AG08395 (cell line): ENCODE results near the gene TMEM8B.
A peak's percentile ranks its signal among the peaks of the same experiment; 100 is the strongest.
"Not testable (repeated sequence)": the region's sequence is repeated elsewhere in the genome, so short reads cannot be mapped to it uniquely, and the experiment has no call there.

Source experiments
- DNase-seq: peaks from one replicate; pipeline ENCODE4 v3.0.0; 2012; ENCODE audit warnings: mixed read lengths, low spot score

Gene TMEM8B

DNA sequence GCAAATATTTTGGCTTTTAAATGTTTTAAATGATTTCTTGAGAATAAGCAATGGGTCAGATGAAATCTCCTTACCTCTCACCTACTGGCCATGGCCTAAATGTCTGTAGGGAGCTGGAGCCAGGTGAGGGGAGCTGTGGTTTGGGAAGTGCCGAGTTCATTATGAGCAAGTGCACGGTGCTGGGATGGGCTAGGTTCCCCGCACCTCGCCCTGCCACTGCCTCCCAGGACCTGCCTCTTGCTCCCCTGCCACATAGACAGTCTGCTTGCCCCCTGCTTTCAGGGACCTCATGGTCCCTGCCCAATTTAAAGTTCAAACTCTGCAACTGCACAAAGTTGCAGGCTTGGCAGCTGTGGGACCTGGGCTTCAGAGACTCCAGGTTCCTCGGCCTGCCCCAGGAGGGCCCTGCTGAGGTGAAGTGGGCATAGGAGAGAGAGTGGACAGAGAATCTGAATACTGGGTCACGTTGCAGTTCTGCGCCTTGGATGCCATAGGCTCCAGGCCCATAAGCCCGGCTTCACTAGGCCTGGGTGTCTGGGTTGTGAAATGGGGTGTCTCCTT is 35.7 kb downstream of the TMEM8B start:
- DNase-seq: no peak

DNA sequence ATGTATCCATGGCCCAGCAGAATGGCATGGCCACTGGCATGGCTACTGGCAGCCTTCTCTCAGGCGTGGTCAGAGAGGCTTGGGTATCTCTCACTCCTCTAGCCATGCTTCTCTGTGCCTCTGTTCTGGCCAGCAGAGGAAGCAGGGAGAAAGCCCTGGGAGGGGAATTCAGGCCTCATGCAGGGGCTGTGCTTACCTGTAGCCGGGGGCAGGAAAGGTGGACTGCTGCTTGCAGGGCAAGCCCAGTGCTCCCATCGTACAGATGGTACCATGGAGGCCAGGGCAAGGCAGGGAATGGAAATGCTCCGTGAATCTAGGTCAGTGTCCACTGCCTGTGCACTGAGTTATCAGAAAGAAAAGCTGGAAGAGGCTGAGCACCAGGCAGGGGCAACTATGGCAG is 38.5 kb downstream of the TMEM8B start:
- no peak for DNase-seq

DNA sequence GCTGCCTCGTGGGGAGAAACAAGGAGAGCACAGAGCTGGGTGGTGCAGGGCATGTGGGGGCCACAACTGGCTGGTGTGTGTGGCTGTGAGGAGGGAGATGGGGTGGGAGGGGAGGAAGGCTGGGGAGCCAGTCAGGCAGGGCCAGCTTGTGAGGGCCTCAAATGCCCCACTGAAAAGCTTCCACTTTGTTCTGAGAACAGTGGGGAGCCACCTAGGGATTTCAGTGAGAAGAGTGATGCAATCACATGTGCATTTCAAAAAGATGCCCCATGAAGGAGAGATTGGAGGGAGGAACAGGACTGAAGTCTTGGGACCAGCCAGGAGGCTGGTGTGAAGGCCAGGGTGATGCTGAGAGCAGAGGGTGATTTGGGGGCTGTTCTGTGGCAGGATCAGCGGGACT is 39.9 kb downstream of the TMEM8B start:
- no peak for DNase-seq

DNA sequence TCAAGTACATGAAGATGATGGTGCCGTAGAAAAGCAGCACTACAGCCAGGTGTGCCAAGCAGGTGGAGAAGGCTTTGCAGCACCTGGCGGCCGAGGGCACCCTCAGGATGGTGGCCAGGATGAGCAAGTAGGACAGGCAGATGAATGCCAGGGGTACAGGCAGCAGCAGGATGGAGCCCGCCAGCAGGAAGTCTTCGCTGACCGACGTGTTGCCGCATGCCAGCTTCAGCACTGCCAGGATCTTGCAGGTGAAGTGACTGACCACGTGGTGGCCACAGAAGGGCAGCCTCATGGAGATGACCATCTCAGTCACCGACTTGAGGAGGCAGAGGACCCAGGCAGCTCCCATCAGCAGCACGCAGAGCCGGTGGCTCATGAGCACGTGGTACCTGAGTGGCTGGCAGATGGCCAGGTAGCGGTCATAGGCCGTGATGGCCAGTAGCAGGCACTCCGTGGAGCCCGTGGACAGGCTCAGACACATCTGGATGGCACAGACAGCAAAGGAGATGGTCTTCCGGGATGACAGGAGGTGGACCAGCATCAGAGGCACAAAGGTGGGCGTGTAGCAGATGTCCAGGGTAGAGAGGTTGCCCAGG is 40.7 kb downstream of the TMEM8B start:
- no peak for DNase-seq

DNA sequence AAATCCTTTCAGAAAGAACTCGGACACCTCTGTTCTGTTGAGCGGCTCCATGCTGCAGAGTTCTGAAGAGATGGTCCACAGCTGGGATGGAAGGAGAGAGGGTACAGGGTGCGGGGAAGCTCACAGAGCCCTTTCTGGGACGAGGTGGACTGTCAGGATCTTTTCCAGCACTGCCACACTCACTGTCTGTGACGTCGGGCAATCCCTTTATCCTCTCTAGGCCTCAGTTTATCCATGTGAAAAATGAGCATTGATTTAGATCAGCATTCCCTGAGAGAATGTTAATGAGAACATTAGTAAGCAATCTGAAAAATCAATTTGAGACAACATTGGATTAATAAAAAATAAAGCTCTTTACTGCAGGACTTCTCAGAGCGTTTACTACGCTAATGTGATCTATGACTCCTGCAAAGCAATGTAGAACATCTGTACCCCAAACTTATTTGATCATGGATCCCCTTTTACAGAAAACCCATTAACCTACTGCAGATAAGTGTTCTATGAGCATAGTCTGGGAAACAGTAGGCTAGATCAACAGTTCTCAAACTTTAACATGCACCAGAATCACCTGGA is 41.4 kb downstream of the TMEM8B start, which contains the start of gene OR13J1:
TSS of gene OR13J1 (minus strand) at position 51 of the 573 bp plus-strand sequence. CDS start at position 51, 0 bp downstream.
- DNase-seq: no peak

DNA sequence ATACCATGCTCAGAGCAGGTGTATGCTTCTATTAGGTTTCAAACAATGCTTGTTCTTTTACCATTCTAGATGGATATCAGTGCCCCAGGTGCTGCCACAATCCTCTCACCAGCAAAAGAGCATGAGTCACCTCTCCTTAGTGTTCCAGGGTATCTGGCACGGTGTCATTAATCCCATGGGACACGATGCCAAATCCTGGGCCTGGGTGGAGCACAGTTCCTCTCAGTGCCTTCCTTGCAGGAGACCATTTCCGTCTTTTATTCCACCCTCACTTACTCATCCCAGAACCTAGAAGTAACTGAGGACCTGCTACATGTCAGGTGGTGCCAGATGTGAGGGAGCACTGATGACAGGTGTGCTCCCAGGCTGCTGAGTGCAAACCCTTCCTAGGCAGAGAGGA is 42.5 kb downstream of the TMEM8B start:
- DNase-seq: no peak

DNA sequence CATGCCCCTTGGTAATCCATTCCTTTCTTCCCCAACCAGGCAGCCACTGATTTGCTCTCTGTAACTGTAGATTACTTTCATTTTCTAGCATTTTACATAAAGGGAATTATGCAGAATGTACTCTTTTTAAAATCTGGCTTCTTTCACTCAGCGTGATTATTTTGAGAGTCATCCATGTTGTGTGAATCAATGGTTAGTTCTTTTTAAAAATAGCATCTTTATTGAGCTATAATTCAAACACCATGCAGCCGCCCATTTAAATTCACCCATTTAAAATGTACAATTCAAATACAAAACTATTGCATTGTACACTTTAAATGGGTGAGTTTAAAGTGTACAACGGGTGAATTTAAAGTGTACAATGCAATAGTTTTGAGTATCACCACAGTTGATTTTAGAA is 43.5 kb downstream of the TMEM8B start:
- DNase-seq: no peak

DNA sequence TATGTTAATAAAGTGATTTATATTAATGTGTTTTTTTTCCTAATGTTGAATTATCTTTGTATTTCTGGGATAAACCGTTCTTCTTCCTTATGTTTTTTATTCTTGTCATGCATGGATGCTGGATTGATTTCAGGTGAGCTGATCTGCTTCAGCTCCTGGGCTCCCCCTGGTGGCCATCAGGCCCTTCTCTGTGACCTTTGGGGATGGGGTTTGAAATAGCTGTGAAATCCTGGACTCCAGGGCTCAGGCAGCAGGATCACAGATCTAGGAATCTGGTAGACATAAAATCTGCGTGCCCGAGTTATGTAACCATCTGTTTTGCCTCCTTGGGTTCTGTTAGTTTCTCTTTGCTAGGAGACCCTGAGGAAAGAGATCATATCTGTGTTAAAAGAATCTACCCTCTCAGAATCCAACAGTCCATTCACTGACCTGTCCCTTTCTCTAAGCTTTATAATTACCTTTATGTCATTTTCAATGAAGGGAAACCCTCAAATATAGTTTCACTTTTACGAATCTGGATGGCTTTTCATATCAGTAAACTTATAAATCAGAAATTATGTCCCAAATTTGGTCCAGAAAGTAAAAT is 53.3 kb downstream of the TMEM8B start:
- DNase-seq: peak; percentile 82

DNA sequence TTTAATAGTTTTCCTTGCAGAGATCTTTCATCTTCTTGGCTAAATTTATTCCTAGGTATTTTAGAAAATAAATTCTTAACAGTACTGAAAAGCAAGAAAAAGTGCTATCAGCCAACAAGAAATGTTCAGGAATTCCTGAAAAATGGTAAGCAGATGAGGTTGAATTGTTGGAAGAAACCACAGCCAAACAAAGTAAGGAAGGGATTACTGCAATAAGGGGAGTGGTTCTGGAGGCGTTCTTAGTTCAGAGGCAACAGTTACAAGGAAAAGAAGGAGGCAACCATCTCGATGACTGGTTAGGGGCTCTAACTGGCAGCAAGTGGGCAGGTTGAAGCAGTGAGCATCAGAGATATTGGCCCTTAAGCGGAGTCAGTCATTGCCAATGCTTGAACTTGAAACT is 54.0 kb downstream of the TMEM8B start:
- DNase-seq: peak; percentile 51

DNA sequence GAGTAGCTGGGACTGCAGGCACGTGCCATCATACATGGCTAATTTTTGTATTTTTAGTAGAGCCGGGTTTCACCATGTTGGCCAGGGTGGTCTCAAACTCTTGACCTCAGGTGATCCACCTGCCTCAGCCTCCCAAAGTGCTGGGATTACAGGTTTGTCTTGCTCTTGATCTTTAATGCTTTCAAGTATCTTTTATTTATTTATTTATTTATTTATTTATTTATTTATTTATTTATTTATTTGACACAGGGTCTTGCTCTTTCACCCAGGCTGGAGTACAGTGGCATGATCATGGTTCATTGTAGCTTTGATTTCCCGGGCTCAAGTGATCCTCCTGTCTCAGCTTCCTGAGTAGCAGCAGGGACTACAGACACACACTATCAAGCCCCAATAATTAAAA is 55.9 kb downstream of the TMEM8B start:
- DNase-seq: not testable (repeated sequence)

DNA sequence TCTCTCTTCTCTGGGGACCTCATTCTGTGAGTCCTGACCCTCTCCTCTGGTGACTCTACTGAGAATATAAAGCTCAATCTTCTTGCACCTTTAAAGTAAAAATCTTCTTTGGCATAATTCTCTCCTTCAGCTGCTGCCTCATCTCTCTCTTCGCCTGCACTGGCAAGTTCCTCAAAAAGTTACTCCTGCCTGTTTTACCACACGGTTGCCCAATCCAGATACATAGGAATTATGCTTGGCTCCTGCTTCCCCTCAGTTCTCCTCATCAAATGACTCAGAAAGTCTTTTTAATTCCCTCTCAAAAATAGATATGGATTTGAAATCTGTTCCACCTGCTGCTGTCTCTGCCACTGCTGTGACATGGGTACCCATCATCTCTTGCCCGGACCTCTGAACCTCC is 62.6 kb downstream of the TMEM8B start:
- DNase-seq: no peak

DNA sequence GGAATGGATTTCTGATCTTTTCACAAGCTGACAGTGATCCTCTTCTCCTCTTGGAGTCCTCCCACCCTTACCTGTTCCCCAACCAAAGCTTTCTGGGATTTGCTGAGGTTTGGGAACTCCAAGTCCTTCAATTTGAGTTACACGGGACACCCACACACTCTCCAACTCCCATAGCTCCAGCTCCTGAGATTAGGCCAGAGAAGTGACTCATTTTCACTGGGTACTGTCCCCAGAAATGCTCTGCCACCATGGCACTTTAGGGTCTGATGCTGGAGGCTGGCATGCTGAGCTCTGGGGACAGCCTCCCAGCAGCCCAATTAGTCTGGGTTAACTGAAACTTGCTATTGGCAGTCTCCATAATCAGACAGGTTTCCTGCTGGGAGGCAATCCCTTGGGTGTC is 63.0 kb downstream of the TMEM8B start:
- DNase-seq: no peak

DNA sequence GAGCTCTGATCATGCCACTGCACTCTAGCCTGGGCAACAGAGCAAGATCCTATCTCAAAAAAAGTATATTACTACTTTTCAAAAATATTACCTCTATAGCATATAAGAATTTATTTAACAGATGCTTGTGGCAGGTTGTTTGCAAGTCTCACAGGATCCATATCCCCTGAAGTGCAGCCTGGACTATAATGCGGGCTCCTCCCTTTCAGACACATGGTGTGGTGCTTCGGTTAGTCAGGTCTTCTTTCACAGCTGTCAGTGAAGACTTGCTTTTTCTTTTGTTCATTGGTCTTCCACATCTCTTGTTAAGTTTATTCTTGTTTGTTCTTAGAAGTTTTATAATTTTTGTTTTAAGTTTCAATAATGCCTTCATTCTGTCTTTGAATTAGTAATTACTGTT is 67.5 kb downstream of the TMEM8B start:
- no peak for DNase-seq

DNA sequence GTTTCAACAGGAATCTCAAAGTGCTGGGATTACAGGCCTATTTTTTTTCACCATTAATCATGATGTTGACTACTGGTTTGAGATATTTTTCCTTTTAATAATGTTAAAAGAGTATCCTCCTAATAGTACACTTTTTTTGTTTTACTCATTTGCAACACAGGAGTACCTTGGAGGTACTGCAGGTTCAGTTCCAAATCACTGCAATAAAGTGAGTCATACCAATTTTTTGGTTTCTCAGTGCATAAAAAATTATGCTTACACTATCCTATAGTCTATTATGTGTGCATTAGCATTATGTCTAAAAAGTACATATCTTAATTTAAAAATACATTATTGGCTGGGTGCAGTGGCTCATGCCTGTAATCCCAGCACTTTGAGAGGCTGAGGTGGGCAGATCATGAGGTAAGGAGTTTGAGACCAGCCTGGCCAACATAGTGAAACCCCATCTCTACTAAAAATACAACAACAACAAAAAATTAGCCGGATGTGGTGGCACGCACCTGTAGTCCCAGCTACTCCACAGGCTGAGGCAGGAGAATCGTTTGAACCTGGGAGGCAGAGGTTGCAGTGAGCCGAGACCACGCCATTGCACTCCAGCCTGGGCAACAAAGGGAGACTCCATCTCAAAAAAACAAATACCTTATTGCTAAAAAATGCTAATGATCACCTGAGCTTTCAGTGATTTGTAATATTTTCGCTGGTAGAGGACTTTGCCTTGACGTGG is 68.5 kb downstream of the TMEM8B start:
- not testable (repeated sequence) for DNase-seq

DNA sequence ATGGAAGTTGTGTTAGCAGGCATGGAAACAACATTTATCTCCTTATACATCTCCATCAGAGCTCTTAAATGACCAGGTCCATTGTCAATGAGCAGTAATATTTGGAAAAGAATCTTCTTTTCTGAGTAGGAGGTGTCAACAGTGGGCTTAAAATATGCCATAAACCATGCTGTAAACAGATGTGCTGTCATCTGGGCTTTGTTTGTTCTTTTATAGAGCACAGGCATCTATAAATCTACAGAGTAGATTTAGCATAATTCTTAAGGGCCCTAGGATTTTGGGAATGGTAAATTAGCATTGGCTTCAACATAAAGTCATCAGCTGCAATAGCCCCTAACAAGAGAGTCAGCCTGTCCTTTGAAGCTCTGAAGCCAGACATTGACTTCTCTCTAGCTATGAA is 69.3 kb downstream of the TMEM8B start:
- DNase-seq: no peak

DNA sequence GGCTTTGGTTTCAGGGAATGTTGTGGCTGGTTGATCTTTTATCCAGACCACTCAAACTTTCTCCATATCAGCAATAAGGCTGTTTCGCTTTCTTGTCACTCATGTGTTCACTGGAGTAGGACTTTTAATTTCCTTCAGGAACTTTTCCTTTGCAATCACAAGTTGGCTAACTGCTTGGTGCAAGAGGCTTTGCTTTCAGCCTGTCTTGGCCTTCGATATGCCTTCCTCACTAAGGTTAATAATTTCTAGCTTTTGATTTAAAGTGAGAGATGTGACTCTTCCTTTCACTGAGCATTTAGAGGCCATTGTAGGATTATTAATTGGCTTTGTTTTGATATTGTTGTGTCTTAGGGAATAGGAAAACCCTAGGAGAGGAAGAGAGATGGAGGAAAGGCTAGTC is 70.0 kb downstream of the TMEM8B start:
- no peak for DNase-seq

DNA sequence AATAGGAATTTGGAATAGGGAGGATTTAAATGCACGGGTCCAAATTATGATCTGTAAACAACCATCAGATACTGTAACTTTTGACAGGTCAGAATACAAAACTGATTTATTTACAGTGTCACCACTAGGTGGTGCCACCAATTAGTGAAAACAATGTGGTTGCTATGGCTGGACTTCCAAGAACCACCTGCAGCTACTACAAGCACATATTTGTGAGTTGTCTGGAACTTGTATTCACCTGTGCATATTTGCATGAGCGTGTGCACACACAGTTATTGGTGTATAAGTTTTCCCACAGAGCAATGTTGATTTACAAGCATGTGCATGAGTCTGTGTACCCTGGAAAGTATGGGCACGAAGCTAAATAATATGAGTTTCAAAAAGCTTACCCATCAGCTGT is 74.0 kb downstream of the TMEM8B start:
- peak; percentile 46 for DNase-seq

DNA sequence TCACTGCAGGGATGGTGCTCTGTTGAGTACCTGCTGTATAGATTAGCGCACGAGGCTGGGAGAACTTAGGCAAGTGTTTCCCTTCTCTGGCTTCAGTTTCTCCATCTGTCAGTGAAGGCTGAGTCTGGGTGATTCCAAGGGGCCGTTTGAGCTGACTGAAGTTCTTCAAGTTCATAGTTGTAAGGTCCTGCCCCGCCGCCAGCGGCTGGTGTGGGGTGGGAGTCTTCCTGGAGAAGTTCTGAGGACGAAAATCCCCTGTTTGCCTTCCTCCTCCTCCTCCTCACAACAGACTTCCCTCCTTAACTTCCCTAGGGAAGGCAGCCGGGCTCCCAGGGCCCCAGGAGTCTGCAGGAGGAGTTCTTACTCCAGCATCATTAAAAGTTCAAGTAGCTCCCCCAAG is 75.3 kb downstream of the TMEM8B start:
- DNase-seq: no peak

DNA sequence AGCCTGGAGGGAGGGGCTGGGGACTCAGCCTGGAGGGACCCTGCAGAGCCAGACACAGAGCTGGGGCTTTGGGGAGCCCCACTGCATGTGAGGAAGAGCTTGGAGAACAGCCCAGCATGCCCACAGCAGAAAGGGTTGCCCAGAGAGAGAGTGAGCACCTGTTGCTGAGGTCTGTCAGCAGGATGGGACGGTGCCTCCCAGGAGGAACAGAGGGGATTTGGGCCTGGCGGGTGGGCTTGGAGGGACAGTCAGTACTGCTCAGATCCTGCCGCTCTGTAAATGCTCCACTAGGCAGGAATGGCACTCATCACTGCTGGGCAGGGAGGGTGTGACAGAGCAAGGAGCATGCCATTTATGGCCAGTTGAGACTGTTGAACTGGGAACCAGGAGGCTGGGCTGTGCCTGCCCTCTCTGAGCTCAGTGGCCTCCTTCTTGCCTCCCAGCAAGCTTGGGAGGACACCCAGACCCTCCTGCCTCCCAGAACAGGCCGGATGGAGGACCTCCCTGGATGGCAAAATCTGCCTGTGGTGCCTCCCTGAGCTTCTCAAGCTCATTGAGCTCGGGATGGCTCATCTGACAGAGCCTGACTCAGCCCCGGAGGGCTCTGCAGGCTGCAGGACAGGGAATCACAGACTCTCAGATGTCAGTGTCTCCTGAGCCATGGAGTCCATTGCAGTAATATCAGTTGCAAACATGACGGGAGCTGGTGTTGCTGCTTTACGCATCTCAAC is 76.2 kb downstream of the TMEM8B start:
- peak; percentile 59 for DNase-seq

DNA sequence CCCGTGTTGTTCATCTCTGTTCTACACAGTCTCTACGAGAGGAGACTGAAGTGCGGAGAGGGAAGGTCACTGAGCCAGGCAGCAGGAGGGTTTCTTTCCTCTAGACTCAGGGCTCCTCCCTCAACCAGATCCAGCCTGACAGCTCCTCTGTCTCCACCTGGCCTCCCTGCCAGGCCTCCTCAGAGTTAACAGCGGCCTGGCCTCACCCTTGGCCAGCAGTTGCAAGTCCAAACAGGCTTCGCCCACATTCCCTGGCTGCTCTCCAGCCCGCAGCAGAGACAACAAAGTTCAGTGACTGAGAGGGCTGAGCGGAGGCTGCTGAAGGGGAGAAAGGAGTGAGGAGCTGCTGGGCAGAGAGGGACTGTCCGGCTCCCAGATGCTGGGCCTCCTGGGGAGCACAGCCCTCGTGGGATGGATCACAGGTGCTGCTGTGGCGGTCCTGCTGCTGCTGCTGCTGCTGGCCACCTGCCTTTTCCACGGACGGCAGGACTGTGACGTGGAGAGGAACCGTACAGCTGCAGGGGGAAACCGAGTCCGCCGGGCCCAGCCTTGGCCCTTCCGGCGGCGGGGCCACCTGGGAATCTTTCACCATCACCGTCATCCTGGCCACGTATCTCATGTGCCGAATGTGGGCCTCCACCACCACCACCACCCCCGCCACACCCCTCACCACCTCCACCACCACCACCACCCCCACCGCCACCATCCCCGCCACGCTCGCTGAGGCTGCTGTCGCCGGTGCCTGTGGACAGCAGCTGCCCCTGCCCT is 77.1 kb downstream of the TMEM8B start, which contains the start of gene HRCT1:
TSS of gene HRCT1 (plus strand) at position 291 of the 768 bp plus-strand sequence. CDS start at position 377, 86 bp downstream.
- peak; percentile 87 for DNase-seq
